GM19372 (cell line): ENCODE data around the gene PPIF.

Experiments
- ATAC-seq: cut with Tn5 transposase; IDR thresholded peaks from one replicate; pipeline ENCODE4 v1.9.1; 2021; ENCODE audit warnings: mild to moderate bottlenecking, low read depth, moderate library complexity; ENCODE audit not compliant: unreplicated experiment

Gene PPIF

DNA sequence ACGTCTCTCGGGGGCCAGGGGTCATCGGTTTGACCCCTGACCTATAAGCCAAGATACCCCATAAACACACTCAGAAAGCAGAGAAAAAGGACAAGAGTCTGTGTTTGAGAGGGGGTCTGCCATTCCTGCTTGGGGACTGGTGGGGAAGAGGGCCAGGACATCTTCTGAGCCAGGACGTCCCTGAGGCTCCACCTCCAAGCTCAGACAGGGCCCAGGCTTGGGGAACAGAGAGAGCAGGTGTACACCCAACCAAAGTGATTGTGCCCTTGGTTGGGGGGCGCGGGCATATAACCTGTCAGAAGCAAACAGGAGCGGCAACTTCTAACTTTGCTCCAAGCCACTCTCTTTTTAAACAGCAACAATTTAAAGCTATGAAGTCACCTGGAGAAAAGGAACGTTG lies 33.9 kb upstream of the PPIF start:
- ATAC-seq, result no peak

DNA sequence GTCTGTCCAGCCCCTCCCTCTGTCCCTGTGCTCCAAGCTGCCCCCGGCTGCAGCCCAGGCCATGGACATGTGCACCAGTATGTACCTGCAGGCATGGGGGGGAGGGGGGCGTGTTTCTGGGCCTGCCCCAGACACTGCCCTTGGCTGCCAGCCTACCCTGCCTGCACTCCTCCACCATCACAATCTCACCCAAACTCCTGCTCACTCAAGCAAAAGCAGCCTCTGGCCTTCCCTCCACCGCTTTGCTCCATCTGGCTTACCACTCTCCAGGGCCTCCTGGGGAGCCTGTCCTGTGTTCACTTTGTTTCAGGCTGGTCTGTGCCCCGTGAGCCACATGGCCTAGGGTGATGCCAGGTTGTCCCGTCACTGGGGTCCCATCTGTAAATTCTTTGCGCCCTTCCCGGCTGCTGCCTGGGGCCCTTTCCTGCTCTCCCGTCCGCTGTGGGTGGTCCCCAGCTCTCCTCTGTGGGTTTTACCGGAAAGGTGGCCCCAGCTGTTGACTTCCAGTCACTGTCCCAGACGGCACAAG lies 33.3 kb upstream of the PPIF start:
- ATAC-seq, result no peak

DNA sequence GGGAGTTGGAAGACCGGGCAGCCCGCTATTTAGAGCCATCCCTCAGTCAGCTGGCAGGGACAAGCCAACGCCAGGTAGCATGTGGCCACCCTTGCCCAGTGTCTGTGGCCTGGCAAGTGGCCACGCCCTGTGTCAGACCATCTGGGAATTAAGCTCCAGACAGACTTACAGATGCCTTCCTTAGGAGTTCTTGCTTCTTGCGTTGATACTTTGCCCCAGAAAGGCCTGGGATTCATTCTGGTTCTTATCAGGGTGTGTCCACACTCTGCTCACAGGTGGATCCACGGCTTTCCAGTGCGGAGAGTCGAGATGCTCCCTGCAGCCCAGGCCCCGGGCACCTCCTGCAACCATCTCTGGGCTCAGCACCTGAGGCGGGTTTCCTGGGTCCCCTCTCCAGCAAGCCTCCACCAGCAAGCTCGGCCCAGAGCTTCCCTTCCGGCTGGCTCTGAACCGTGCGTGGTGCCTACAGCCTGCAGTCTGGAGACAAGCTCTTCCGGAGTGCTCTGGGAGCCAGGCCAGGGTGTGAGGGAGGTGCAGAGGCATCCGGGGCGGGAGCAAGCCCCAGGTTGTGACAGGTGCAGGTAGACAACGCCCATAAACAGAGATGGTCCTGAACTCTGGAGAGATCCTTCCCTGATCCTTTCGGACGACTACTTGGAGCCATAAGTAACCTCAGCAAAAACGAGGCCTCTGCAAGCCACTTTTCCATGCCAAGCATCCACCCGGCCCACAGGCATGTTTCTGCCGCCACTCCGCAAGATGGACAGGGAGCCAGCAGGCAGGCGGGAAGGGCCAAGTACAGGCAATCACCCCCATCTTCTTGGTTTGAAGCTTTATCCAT lies 32.3 kb upstream of the PPIF start:
- no peak for ATAC-seq

DNA sequence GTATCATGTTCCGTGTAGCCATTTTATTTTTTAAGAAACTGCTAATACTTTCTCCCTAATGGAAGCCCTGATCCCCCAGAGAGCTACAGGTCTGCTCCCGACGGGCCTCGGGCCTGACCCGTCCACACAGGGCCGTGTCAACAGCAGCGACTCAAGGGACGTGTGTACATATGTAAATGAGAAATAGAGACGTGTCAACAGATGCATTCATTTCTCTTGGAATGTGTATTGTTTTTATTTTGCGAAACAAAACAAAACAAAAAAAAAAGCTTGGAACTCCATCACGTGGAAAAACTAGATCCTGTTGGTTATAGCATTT lies 31.7 kb upstream of the PPIF start:
- no peak for ATAC-seq

DNA sequence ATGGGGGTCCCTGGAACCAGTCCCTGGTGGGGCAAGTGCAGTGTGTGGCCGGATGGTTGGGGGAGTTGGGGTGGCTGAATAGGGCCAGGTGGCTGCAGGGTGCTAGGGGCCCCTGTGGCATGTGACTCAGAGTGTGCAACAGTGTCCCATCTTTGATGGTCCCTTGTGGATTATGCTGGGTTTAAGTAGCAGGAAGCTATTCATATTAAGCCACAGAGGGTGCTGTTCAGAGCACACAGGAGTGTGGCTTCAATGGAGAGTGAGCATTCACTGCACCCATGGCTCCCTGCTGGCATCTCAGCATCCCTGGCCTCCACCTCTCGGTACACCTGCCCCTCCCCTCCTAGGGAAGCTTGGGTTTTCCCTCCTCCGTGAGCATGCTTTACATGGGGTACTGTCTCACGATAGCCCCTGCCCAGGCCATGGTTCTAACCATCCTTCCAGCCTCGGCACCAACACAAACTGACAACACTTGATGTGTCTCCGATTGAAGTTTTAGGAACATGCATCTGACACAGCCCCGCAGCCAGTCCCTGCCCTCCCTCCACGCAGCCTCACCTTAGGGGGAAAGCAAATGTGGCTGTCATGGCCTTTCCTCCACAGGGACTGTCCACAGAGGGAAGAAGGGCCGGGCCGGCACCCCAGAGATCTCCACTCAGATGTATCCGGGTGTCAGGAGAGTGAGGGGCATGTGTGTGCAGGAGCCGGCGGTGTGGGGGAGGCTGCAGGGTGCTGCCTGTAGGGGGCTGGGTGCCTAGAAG lies 30.4 kb upstream of the PPIF start:
- peak; percentile 55 for ATAC-seq

GRCh38 chr10:79318369-79318768 lies 28.9 kb upstream of the PPIF start:
- ATAC-seq, result no peak

DNA sequence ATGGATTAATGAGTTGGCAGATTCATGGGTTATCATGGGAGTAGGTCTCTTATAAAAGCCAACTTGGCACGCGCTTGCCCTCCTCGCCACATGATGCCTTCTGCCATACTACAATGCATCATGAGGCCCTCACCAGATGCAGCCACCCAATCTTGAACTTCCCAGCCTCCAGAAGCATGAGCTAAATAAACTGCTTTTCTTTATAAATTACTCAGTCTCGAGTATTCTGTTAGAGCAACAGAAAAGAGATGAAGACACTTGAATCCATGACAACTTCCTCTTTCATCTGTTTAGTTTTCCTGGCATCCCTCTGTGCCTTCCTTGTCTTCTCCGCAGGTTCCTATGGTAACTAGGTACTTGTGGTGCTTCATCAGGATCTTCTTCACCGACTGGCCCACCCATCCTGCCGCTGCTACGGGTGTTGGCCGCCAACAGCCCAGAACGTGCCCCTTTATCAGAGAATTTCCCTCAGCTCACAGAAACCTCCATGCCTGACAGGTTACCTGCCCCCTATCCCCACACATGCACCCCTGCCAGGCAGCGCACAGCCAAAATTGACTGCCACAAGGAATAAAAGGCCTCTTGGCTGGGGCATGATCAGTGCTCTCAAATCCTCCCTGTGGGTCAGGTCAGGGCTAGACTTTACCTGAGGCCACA lies 28.0 kb upstream of the PPIF start:
- ATAC-seq, result no peak

GRCh38 chr10:79320316-79320715 lies 27.0 kb upstream of the PPIF start:
- ATAC-seq, result no peak

DNA sequence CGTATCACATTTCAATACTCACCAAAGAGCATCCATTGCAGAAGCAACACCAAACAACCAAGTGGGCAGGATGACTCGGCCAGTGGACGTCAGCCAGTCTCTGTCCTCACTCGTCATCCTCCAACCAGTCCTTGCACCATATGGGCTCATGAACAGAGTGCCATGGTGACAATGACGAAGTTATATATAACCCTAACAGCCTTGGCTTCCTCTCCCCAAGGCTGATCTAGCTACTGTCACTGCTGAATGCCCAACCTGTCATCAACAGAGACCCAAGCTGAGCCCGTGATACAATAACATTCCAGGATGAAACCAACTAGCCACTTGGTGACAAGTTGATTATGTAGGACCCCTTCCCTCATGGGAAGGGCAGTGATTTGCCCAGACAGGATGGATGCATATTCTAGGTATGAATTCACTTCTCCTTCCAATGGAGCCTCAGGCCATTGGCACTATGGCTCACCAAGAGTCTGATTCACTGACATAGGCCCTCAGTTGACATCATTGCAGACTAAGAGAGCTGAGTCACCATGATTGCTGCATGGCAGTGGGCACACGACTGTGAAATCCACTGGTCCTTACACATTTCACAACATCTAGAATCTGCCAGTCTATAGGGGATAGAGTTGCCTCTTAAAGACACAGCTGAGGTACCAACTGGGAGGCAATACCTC lies 26.3 kb upstream of the PPIF start:
- no peak for ATAC-seq

- ATAC-seq, result no peak
These were observed 25.8 kb upstream of the PPIF start for GRCh38 chr10:79321494-79321882.

- no peak for ATAC-seq
These were observed 25.3 kb upstream of the PPIF start for GRCh38 chr10:79321951-79322350.

- ATAC-seq, result peak; percentile 67
These were observed 24.4 kb upstream of the PPIF start for GRCh38 chr10:79322616-79323543.

DNA sequence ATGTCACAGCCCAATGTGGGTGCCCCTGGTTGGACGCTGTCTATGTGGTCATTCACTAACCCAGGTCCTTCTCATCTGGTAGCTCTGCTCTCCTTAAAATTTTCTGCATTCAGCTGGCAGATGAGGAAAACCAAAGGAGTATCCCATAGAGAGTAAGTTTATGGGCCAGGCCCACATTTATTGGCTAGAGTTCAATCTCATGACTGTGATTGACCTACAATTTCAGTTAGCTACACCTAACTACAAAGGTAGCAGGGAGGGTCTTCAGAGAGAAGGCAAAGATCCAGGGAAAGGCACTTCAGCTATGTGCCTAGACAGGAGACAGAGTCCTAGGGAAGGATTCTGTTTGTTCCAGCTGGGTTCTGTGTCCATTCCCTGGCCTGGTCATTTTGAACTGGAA lies 23.7 kb upstream of the PPIF start:
- no peak for ATAC-seq

DNA sequence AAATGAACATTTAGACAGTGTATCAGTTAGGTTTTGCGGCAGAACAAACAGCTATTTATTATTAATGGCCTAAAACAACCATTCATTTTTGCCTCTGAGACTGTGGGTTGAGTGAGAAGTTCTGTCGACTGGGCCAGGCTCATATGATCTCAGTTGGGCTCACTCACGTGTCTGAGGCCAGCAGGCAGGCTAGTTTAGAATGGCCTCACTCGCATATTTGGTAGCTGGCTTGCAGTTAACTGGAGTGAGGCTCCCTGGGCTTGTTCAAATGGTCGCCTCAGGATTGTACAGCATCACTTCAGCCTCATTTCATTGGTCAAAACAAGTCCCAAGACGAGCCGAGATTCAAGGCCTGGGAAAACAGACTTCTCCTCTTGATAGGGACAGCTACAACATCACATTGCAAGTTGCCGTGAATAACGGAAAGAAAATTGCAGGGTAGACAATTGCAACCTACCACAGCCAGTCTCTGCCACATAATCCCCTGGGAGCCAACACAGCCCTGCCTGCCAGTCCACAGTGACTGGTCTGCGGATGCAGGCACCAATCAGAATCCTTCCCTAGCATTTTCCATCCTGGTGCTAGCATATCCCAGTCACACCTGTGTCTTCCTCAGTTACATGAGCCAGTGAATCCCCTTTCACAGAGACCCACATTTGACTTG lies 23.1 kb upstream of the PPIF start:
- no peak for ATAC-seq

DNA sequence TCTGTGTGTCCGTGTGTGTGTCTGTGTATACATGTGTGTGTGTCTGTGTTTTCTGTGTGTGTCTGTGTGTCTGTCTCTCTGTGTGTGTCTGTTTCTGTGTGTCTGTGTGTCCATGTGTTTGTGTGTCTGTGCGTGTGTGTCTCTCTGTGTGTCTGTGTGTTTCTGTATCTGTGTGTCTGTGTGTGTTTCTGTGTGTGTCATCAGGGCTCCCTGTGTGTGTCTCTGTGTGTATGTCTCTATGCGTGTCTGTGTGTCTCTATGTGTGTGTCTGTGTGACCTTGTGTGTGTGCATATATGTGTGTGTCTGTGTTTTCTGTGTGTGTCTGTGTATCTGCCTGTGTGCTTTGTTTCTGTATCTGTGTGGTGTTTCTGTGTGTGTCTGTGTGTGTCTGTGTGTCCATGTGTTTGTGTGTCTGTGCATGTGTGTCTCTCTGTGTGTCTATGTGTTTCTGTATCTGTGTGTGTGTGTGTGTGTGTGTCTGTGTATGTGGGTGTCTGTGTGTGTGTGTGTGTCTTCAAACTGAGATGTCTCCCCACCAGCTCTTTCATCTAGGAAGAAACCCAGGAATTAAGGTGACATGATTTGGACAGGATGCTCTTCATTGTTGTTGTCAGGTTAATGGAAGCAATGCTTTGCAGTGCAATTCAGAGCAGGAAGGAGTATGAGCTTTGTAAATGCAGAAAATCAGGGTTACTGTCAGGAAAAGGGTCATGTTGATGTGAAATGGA lies 20.7 kb upstream of the PPIF start:
- ATAC-seq, result no peak

DNA sequence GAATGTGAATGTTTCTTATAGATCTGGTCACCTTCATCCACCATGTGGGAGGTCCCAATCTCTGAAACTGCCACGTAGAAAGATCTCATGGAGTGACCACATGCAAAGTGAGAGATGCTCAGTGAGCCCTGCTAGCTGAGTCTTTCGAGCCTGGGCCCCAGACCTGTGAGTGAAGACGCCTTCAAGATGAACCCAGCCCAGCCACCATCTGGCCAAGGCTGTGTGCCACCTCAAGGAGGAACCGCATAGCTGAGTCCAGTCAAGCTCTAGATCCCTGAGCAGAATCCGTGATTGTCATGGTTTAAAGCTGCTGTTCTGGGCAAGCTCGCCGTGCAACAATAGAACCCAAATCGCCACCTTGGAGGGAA lies 20.2 kb upstream of the PPIF start:
- no peak for ATAC-seq

DNA sequence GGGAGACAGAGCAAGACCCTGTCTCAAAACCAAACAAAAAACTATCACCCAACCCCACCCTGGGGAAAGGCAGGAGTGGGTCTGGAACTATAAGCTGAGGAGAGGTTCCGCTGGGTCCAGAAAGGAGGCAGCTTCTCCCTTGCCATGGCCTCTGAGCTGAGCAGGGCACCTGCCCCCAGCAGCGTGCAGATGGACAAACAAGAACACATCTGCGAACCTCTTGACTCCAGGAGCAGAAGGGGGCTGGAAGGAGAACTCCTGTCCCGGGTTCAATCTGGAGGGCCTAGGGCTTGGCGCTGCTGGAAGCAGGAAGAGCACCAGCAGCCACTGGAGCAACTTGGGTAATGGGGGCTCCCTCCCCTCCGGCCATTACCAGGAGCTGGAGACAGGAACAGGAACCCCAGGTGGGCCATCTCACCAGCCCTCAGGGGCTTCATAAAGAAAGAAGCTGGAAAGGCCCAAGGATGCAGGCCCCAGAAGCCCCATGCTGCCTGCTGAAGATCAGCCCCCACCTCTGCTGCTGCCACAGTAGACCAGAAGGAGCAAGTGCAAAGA lies 19.0 kb upstream of the PPIF start:
- no peak for ATAC-seq

DNA sequence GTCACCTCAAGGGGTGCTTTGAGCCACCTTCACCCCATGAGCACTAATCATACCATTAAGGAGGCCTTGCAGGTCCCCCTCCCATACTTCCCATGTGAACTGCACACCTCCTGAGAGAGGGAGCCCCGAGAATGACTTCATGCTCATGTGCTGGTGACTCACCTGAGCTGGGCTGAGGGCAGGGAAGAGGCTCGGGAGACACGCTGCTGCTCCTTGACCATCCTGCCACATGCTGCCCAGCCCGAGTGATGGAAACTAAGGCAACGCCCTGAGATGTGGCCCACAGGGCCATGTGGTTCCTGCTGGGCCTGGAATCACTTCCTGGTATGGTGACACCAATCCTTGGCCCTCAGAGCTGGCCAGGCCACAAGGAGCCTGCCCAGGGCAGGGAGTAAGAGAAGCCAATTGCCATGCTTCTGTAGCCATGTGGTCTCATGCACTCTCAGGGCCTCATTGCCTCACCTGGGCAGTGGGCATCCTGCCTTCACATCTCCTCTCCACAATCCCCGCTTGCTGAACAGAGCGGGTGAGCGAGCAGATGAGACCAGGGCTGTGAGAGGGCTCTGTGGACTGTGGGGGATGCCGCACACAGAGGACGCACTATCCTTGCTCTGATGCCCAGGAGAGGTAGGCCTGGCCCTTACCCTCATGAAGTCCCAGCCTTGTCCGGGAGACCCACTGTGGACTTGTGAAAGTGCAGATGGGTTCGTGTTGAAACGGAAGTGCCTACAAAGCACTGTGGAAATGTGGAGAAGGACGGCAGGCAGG lies 18.3 kb upstream of the PPIF start:
- ATAC-seq, result no peak
